GM12878 (cell line): ENCODE results near the gene TBL1XR1.
"Not testable (repeated sequence)": the region's sequence is repeated elsewhere in the genome, so short reads cannot be mapped to it uniquely, and the experiment has no call there.

Experiments used
- BHLHE40 ChIP-seq, 2 experiments: fragments of 450-650 bp in 1 of 2; IDR thresholded peaks; 2 replicates each; pipeline ENCODE4 v1.6.1; 2011 to 2017; ENCODE audit warnings: low read depth in 2 of 2, borderline replicate concordance in 1 of 2, improper control_type of control experiment in 1 of 2, low read length in 1 of 2, mild to moderate bottlenecking in 1 of 2
- CTCF ChIP-seq, 3 experiments: IDR thresholded peaks in 2 of 3; conservative IDR thresholded peaks in 1 of 3; 2 replicates each; pipeline ENCODE4 v1.5.1; 2011; ENCODE audit warnings: low read depth in 3 of 3, low read length in 3 of 3, mild to moderate bottlenecking in 3 of 3, control low read depth in 2 of 3, moderate library complexity in 2 of 3, inconsistent platforms in 1 of 3, mixed read lengths in 1 of 3; ENCODE audit not compliant: control insufficient read depth in 2 of 3, insufficient read depth in 1 of 3; ENCODE audit errors: extremely low read depth in 1 of 3
- POLR2A ChIP-seq: IDR thresholded peaks from 2 replicates; pipeline ENCODE4 v1.6.1; 2011; ENCODE audit warnings: low read depth, mild to moderate bottlenecking, low read length
- POLR2AphosphoS5 ChIP-seq: IDR thresholded peaks from 2 replicates; pipeline ENCODE4 v1.6.1; 2011; ENCODE audit warnings: mild to moderate bottlenecking, low read length, inconsistent platforms
- RFX5 ChIP-seq: IDR thresholded peaks from 2 replicates; pipeline ENCODE4 v1.6.1; 2011; ENCODE audit warnings: low read depth, low read length, improper control_type of control experiment
- SMC3 ChIP-seq: IDR thresholded peaks from 2 replicates; pipeline ENCODE4 v1.6.1; 2011; ENCODE audit warnings: low read length, improper control_type of control experiment, borderline replicate concordance

- TF ChIP-seq SMC3; POLR2A; BHLHE40 (IDR thresholded peaks at IDR 0.05; ENCODE audit: borderline replicate concordance in 1 of 2, low read depth in 2 of 2, low read length in 1 of 2); CTCF (IDR thresholded peaks at IDR 0.05 in 2 of 3, conservative IDR thresholded peaks at IDR 0.05 in 1 of 3; ENCODE audit: control insufficient read depth in 2 of 3, extremely low read depth in 1 of 3, insufficient read depth in 1 of 3, low read depth in 3 of 3, low read length in 3 of 3); POLR2AphosphoS5; RFX5: not testable (repeated sequence)
Observed at GRCh38 chr3:177203016-177203415, 5.7 kb upstream of the TBL1XR1 start.
